Ureter (tissue), 1 donor: ENCODE data around the gene LAMA3. TPM values are rescaled to one million over a fixed set of nuclear protein-coding genes. Genes with fewer than 3 reads are reported as not detected.

Experiments used
- DNase-seq: peaks from one replicate; pipeline ENCODE4 v3.0.0-alpha.2; 2020; ENCODE audit warnings: low spot score
- total RNA-seq: library from RNA; stranded (reverse); gene quantifications from one replicate; pipeline ENCODE4 v1.2.4, GENCODE V29; 2023
- donor health status: DM: yes; HTN: yes; CAD: no.

The LAMA3 gene
- total RNA-seq, 1 donor from 2014 or later = 28.7 TPM

- no peak for DNase-seq
Observed at GRCh38 chr18:23822590-23823385, 133.5 kb downstream of the LAMA3 start.

DNA sequence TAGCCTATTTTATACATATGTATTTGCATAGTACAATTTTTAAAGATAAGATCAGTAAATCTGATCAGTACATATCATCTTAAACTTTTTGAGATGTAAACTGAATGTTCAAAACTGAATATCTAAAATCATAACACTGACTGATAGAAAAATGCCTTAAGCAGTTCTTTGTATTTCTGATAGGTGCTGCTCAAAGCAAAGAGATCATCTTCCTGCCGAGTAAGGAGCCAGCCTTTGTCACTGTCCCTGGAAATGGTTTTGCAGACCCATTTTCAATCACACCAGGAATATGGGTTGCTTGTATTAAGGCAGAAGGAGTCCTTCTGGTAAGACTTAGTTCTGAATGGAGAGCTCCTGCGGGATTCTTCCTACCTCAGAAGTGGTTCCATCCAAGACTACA lies 135.0 kb downstream of the LAMA3 start:
- no peak for DNase-seq

GRCh38 chr18:23824669-23825068 lies 135.4 kb downstream of the LAMA3 start:
- no peak for DNase-seq

DNA sequence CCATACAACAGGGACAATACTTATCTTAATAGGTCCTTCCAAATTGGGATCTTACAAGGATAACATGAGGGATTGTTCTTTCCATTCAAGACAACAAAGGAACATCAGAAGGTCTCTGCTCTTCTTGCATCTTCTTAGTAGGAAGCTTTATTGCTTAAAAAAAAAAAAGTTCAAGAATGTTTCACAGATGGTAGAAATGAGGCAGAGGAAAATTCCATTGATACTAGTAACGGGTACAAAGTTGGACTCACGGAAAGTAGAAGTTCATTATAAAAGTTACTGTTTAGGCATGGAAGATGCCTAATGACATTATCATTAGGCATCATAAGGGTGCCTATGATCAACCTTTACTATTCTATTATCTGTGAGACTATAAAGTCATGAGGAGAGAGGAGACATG lies 136.2 kb downstream of the LAMA3 start:
- no peak for DNase-seq

- DNase-seq = peak; percentile 80
Observed at GRCh38 chr18:23825978-23826405, 136.7 kb downstream of the LAMA3 start.

GRCh38 chr18:23826850-23827620 lies 137.8 kb downstream of the LAMA3 start:
- DNase-seq = no peak

DNA sequence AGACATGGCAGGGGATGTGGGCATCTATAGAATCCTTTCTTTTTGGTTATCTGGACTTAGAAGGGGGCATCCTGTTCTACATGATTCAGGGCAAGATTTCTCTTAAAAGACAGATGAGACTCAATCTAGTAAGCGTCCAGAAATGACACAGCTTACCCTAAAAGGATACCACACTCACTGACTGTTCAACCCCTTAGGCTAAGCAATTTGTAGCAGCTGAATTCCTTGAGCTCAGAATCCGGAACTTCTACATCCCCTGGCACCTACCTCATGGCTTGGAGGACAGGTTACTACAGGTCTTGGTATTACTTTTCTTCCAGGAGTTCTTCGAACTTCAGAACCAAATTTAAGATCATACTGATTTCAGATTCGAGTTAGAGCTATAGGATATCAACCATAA lies 138.4 kb downstream of the LAMA3 start:
- DNase-seq = no peak

DNA sequence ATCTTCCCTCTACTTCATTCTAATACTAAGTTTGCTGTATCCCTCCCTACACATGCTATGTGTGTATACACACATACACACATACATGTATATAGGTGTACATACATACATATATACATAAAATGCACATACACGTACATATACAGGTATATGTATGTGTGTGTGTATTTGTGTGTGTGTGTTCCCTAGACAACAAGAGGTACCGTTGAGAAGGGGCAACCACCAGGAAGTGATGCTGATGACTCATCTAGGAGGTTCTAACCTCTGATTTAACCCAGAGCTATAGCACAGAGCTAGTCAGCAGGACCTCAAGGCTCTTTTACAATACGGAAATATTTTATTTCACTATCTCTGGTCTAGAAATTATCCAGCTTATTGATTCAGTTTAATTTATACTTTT lies 139.2 kb downstream of the LAMA3 start:
- no peak for DNase-seq

DNA sequence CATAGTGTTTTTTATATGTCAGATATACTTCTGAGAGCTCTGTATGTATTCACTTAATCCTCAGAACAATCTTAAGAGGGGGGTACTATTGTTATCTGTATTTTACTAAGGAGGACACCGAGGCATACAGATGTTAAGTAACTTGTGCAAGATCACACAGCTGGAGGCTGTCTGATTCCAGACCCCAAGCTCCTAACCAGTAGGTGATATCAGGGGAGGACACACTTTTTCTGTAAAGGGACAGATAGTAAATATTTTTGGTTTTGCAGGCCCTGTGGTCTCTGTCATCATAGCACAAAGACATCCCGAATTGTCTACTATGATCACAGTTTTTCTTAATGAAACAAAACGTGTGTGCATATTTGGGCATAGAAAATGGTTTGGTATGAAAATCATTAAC lies 143.7 kb downstream of the LAMA3 start:
- no peak for DNase-seq

DNA sequence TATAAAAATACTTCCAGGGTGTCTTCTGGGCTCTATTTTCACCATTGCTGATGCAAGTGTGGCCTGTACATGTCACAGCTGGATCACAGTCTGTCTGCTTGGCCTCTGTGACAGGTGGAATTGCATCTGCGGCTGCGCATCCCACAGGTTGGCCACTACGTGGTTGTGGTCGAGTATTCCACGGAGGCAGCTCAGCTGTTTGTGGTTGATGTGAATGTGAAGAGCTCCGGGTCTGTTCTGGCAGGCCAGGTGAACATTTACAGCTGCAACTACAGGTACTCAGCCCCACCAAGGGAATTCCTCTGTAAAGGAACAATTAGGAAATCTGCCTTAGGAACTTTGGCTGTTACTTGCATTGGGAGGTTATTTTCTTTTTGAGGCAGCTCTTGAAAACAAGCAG lies 144.5 kb downstream of the LAMA3 start:
- no peak for DNase-seq

DNA sequence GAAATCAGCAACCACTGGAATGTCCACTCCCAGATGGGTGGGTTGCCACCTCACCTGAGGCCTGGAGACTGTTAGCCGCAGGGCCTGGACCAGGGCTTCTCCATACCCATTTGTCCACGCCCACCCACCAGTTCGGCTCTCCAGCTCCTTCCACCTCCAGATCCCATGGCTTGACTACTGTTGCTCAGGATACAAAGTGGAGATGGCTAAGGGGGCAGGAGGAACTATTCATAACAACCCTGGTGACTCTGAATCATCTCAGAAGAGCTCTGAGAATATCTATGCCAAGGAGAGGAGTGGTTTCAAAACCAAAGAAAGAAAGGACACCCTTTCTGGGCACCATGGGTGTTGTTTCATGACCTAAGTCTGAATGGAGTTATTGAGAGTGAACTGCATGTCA lies 145.8 kb downstream of the LAMA3 start:
- DNase-seq = no peak

DNA sequence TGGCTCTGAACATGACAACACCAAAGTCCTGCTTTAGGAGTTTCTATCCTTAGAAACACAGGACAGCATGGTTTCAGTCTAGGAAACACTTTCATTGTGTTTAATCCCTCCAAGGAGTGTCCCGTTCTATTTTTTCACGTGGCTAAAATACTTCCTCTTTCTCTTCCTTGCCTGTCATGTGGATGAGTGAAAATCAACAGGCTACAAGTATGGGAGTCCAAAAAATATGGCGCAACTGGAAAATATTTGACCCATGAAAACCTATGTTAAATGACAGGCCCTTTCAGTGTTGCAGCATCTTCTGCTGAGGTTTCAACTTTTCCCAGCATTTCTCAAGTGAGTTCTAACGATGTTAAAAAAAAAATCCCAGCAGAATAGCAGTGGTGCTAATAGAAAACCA lies 146.3 kb downstream of the LAMA3 start:
- DNase-seq = no peak

DNA sequence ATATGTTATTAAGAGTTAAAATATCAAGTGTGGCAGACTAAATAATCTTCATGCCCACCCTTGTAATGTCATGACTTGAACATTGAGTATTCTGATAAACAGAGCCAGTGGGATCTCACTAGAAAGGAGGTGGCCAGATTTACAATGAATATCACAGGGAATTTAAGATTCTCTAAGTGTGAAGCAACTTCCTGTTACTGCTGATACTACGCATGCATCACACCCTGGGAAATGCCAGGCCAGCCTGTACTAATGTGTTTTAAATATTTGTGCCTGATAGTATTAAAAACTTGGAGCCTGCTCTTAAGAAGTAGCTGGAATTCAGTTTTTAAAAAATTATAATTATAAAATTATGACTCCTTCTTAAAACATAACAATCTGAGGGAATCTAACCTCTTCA lies 148.3 kb downstream of the LAMA3 start:
- DNase-seq = no peak

- no peak for DNase-seq
Observed at GRCh38 chr18:23838233-23838632, 149.0 kb downstream of the LAMA3 start.

- DNase-seq = no peak
Observed at GRCh38 chr18:23838801-23839366, 149.6 kb downstream of the LAMA3 start.

DNA sequence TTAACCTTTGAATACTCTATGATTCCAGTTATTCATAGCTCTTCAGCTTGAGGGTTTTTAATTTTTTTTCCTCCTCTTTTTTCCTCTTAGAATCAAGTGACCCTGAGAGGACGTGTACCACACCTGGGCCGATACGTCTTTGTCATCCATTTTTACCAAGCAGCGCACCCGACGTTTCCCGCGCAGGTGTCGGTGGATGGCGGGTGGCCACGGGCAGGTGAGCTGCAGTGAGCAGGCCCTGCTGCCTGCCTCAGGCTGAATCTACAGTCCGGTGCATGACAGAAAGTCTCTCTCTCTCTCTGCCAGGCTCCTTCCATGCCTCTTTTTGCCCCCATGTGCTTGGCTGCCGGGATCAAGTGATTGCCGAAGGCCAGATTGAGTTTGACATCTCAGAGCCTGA lies 153.1 kb downstream of the LAMA3 start:
- no peak for DNase-seq

- peak; percentile 29 for DNase-seq
Observed at GRCh38 chr18:23844991-23845680, 155.9 kb downstream of the LAMA3 start.

- no peak for DNase-seq
Observed at GRCh38 chr18:23845988-23846630, 156.9 kb downstream of the LAMA3 start.

- DNase-seq = no peak
Observed at GRCh38 chr18:23847321-23847986, 158.2 kb downstream of the LAMA3 start.

GRCh38 chr18:23849141-23849540 lies 159.9 kb downstream of the LAMA3 start:
- DNase-seq = no peak

GRCh38 chr18:23850215-23850614 lies 161.0 kb downstream of the LAMA3 start:
- DNase-seq = no peak
